Ureter (tissue), 1 donor: Measurements from ENCODE around the gene APOB. TPM values are rescaled to one million over a fixed set of nuclear protein-coding genes. Genes with fewer than 3 reads are reported as not detected.
"Not testable (repeated sequence)": the region's sequence is repeated elsewhere in the genome, so short reads cannot be mapped to it uniquely, and the experiment has no call there.

Source experiments
- DNase-seq: peaks from one replicate; pipeline ENCODE4 v3.0.0-alpha.2; 2020; ENCODE audit warnings: low spot score
- total RNA-seq: library from RNA; stranded (reverse); gene quantifications from one replicate; pipeline ENCODE4 v1.2.4, GENCODE V29; 2023
- donor health status: DM: yes; HTN: yes; CAD: no.

APOB gene
- total RNA-seq, 1 donor from 2014 or later = 0.75 TPM

- no peak for DNase-seq
Observed at GRCh38 chr2:21032338-21033236, 11.3 kb downstream of the APOB start.

DNA sequence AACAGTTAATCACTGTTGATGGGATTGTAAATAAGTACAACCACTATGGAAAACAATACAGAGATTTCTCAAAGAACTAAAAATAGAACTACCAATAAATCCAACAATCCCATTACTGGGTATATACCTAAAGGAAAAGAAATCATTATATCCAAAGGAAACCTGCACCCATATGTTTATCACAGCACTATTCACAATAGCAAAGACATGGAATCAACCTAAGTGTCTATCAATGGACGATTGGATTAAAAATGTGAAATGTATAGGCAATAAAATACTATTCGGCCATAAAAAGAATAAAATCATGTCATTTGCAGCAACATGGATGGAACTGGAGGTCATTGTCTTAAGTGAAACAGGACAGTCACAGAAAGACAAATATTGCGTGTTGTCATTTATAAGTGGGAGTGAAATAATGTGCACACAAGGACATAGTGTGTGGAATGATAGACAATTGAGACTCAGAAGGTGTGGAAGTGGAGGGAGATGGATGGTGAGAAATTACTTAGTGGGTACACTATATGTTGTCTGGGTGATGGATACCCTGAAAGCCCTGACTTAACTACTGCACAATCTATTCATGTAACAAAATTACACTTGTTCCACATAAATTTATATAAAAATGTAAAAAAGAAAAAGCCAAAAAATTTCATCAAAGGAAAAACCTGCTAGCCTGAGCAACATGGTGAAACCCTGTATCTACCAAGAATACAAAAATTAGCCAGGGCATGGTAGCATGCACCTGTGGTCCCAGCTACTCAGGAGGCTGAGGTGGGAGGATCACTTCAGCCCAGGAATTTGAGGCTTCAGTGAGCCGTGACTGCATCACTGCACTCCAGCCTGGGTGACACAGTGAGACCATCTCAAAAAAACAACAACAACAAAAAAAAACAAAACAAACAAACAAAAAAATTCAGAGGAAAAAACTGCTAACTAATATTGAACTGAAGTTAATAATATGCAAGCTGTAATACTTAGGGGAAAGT lies 12.6 kb downstream of the APOB start:
- no peak for DNase-seq

GRCh38 chr2:21029519-21029918 lies 14.4 kb downstream of the APOB start:
- no peak for DNase-seq

DNA sequence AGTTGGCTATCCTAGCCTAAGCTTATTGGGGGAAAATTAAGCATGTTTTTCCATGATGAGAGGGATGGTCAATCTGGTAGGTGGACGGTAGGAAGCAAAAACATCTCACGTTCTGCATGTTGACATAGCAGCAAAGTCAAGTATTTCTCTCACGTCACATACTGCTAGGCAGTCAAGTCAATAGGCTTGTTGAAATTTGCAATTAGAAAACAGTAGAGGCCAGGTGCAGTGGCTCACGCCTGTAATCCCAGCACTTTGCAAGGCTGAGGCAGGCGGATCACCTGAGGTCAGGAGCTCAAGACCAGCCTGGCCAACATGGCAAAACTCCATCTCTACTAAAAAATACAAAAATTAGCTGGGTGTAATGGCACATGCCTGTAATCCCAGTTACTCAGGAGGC lies 14.9 kb downstream of the APOB start:
- not testable (repeated sequence) for DNase-seq

DNA sequence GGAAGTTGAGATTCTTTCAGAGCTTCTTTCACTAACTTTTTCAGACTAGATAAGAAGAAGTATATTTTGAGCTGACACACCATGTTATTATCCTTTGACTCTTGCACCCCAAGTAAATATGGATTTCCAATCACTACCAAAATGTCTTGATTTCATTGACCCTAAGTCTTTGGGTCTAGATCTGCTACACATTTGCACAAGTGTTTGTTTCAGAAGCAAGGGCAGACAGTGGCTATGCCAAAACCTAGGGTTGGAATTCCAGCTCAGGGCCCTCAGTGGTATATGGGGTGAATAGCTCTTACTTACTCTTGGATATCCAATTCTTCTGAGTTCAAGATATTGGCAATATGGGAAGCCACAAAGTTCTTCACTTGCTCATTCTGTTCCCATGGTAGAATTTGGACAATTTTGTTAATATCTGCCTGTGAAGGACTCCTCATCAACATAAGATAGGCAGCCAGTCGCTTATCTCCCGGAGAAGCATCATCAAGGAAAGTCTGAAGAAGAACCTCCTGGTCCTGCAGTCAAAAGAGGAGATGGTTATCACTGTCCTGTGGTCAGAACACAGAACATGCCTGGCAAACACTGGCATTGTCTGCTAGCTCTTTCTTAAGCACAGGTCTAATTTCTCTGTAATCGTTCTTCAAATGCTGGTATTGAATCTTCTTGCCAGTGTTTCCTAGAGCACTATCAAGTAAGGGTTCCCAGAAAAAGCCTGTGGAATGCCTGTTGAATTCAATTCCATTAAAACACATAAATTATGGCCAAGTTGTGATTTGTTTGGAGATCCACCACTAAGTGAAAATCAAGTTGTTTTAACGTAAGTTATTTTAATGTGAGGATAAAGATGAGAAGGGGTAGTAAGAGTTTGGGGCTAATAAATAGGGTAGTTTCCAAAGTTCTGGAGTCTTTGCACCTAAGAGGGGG lies 15.6 kb downstream of the APOB start:
- no peak for DNase-seq

DNA sequence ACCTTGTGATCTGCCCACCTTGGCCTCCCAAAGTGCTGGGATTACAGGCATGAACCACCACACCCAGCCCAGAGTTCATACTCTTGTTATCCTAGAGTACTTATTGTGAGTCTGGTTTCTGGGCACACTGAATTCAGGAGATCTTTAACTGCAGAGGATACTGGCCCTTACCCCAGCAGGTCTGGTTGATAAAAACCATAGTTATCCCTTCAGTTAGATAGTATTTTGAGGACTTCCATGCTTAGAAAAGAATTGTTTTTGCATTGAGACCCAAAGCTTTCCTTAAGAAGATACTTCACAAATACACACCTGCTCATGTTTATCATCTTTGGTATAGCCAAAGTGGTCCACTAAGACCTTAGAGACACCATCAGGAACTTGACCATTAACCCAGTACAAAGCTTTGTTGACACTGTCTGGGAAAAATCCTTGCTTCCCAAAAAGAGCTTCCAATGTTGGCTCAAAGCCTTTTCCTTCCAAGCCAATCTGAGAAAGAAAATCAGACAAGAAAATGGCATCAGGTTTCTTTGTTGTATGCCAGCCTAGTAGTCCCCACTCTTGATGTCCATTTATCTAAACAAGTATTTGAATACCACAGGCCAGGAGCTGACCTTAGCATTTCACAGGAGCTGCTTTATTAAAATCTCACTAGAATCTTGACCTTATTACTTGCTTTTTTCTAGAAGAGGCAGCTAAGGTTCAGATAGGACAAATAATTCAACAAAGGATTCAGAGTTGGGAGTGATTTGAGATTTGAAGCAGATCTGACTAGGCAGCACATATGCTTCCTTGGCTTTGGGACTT lies 17.2 kb downstream of the APOB start:
- DNase-seq = no peak

GRCh38 chr2:21025690-21026478 lies 18.0 kb downstream of the APOB start:
- DNase-seq = no peak

GRCh38 chr2:21024722-21025389 lies 19.0 kb downstream of the APOB start:
- no peak for DNase-seq

GRCh38 chr2:21024198-21024597 lies 19.7 kb downstream of the APOB start:
- DNase-seq = no peak

DNA sequence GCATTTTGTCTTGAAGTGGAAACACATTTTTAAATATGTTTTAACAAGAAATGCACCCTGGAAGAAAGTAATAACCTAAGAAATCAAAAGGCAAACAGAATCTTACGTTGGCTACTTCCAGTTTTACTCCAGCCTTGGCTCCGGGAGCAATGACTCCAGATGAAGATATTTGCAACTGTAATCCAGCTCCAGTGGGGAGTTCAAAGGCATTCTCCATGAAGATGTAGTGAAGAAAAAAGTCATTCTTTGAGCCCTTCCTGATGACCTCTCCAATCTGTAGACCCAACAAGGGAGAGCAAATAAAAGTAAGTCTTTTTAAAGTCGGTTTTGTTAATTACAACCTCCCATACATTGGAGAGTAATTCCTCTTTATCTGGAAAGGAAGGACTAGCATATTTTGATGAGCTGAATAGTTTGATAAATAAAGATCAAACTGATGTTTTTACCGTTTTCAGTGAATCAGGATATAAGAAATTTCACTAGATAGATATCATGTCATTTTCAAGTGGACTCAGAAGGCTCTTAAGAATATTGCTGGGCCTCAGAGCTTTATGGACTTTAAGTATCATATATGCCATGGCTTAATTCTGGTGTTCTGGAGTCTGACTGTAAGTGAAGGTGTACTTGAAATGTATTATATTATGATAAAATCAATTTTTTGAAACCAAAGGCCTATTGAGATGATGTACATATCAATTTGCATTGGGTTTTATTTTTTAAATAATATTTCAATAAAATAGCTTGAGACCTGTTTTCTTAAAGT lies 20.3 kb downstream of the APOB start:
- DNase-seq = no peak

DNA sequence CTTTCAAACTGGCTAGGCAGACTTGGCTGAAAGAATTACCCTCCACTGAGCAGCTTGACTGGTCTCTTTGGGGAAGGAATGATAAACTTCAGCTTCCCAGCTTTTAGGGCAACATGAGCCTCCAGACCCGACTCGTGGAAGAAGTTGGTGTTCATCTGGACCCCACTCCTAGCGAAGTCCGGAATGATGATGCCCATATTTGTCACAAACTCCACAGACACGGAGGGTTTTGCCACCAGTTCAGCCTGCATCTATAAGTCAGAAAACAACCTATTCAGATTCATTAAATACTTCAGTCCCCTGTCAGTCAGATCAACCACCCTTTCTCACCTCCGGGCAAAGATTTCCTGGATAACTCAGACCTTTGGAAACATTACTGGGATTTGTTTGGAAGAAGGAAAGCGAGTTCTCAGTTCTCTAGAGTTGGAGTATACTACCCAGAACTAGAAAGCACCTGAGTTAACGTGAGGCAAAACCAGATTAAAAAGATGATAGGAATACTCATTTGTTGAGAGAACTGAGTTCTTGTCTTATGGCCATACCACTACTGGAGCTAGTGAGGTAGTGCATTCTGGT lies 21.0 kb downstream of the APOB start:
- DNase-seq = no peak

DNA sequence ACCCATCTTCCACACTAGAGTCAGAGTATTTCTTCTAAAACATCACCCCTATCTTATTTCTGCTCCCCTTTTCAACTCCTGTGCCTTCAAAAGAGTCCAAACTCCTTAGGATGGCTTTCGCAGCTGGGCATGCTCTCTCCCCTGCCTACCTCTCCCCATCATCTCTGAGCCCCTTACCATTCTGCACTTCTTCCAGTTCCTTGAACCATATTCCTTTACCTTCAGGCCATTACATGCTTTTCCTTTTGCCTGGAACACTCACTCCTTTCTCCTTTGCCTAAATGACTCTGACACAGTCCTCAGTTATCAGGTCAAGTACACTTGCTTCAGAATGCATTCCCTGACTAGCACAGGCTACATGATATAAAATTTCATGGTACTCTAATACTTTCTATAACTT lies 22.4 kb downstream of the APOB start:
- no peak for DNase-seq

DNA sequence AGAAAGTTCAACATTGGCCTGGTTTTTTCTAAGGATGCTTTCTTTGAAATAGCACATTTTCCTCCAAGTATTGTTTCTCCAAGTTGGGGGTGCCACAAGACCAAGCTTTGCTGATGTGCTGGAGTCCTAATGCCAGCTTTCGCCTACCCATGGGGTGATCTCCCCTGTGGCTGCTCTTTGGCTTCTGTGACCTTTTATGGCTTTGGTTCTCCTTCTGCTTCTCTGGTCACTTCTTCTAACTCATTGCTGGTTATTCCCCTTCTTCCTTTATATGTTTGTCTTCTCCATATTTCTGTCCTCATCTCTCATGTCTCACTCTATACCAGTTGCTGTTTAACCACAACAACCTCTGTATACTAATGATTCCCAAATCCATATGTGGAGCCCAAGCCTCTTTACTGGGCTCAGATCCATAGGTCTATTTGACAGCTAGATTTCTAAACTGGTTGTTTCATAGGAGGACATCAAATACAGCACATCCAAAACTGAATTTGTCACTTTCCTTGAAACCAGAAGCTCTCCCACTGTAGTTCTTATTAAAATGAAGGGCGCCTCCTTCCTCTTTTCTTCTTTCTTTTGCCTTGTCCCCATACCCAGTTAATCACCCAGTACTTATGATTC lies 23.1 kb downstream of the APOB start:
- DNase-seq = no peak

GRCh38 chr2:21020031-21020667 lies 23.7 kb downstream of the APOB start:
- DNase-seq = no peak

GRCh38 chr2:21019678-21020021 lies 24.2 kb downstream of the APOB start:
- no peak for DNase-seq

DNA sequence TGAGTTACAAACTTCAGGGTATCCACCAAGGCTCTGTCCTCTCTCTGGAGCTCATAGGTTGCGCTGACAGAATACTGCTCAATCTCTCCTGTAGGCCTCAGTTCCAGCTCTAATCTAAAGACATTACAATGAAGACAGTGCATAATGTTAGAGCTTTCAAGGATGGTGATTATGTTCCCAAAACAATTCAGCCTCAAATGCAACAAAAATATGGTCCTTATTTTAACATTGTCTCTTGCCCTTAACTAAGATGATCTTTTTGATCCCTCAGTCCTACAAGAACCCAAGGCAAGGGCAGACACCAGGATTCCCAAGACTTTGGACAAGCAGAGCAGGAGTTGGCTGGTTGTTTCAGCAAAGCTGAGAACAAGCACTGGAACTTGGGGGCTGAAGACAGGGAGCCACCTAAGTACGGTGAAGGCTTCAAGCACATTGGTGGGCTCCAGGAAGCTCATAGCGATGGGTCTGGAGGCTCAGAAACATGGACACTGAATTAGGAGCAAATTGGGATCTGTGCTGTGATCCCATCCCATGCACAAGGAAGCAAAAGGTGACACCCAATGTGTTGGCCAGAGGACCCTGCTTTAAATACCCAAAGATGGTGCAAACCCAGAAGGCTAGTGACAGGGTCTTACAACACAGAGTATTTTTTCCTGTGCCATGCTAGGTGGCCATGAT lies 24.7 kb downstream of the APOB start:
- no peak for DNase-seq

GRCh38 chr2:21018290-21018689 lies 25.6 kb downstream of the APOB start:
- DNase-seq = no peak
